HepG2 (cell line): ENCODE measurements around the gene ZNF771. TPM values are rescaled to one million over a fixed set of nuclear protein-coding genes. Genes with fewer than 3 reads are reported as not detected.

Source experiments
- ATM ChIP-seq: fragments of 450-650 bp; IDR thresholded peaks from 2 replicates; pipeline ENCODE4 v1.7.1; 2017; ENCODE audit warnings: mild to moderate bottlenecking, borderline replicate concordance
- ATRX ChIP-seq: sonication (generic); formaldehyde crosslinking; IDR thresholded peaks from 2 replicates; pipeline ENCODE4 v1.4.0; 2020; ENCODE audit warnings: missing genetic modification reagents, borderline replicate concordance
- FOXA1 ChIP-seq, 2 experiments: fragments of 450-650 bp in 1 of 2; sonication (generic) in 1 of 2; formaldehyde crosslinking in 1 of 2; IDR thresholded peaks; 2 replicates each; pipeline versions ENCODE4 v1.4.0 to v1.6.1; 2016 to 2020; ENCODE audit warnings: missing genetic modification reagents in 1 of 2
- HES4 ChIP-seq: sonication (generic); formaldehyde crosslinking; IDR thresholded peaks from 2 replicates; pipeline ENCODE4 v1.9.0; 2021; ENCODE audit warnings: mild to moderate bottlenecking, missing genetic modification reagents, borderline replicate concordance
- HOXA7 ChIP-seq: sonication (generic); formaldehyde crosslinking; IDR thresholded peaks from 2 replicates; pipeline ENCODE4 v1.8.1; 2022; ENCODE audit warnings: mild to moderate bottlenecking, missing genetic modification reagents, moderate library complexity
- KLF13 ChIP-seq: sonication (generic); formaldehyde crosslinking; IDR thresholded peaks from 2 replicates; pipeline ENCODE4 v1.4.0; 2020; ENCODE audit warnings: mild to moderate bottlenecking, missing genetic modification reagents
- MXI1 ChIP-seq: IDR thresholded peaks from 3 replicates; pipeline ENCODE4 v1.6.1; 2012; ENCODE audit warnings: low read depth, low read length, inconsistent platforms, borderline replicate concordance
- PCBP1 ChIP-seq: fragments of 200-400 bp; formaldehyde crosslinking; IDR thresholded peaks from 2 replicates; pipeline ENCODE4 v1.6.1; 2017; ENCODE audit warnings: mild to moderate bottlenecking, low read depth, low read length, borderline replicate concordance
- PHF20 ChIP-seq: sonication (generic); formaldehyde crosslinking; IDR thresholded peaks from 2 replicates; pipeline ENCODE4 v1.5.0; 2020; ENCODE audit warnings: mild to moderate bottlenecking, missing genetic modification reagents
- RFX3 ChIP-seq: IDR thresholded peaks from 2 replicates; pipeline ENCODE4 v1.6.1; 2016; ENCODE audit warnings: missing biosample characterization, missing genetic modification reagents
- SIX4 ChIP-seq: sonication (generic); formaldehyde crosslinking; IDR thresholded peaks from 2 replicates; pipeline ENCODE4 v1.4.0; 2020; ENCODE audit warnings: missing genetic modification reagents
- SMAD9 ChIP-seq: sonication (generic); formaldehyde crosslinking; IDR thresholded peaks from 2 replicates; pipeline ENCODE4 v1.5.1; 2020; ENCODE audit warnings: mild to moderate bottlenecking, missing genetic modification reagents
- SP1 ChIP-seq, 2 experiments: fragments of 450-650 bp in 1 of 2; sonication (generic) in 1 of 2; formaldehyde crosslinking in 1 of 2; IDR thresholded peaks; 2 replicates each; pipeline versions ENCODE4 v1.4.0 to v1.6.1; 2016 to 2020; ENCODE audit warnings: missing genetic modification reagents in 1 of 2
- U2AF2 ChIP-seq: fragments of 200-400 bp; formaldehyde crosslinking; IDR thresholded peaks from 2 replicates; pipeline ENCODE4 v1.6.1; 2017; ENCODE audit warnings: low read depth, mild to moderate bottlenecking, low read length
- ZBTB34 ChIP-seq: sonication (generic); formaldehyde crosslinking; IDR thresholded peaks from 2 replicates; pipeline ENCODE4 v1.8.0; 2022; ENCODE audit warnings: mild to moderate bottlenecking, missing genetic modification reagents
- ZNF274 ChIP-seq: sonication (generic); formaldehyde crosslinking; IDR thresholded peaks from 2 replicates; pipeline ENCODE4 v1.5.1; 2020; ENCODE audit warnings: mild to moderate bottlenecking, missing genetic modification reagents
- ZNF335 ChIP-seq: sonication (generic); formaldehyde crosslinking; IDR thresholded peaks from 2 replicates; pipeline ENCODE4 v1.4.0; 2020; ENCODE audit warnings: missing genetic modification reagents
- ZNF468 ChIP-seq: sonication (generic); formaldehyde crosslinking; IDR thresholded peaks from 2 replicates; pipeline ENCODE4 v1.8.0; 2022; ENCODE audit warnings: mild to moderate bottlenecking, moderate library complexity, missing genetic modification reagents
- ZNF607 ChIP-seq: sonication (generic); formaldehyde crosslinking; IDR thresholded peaks from 2 replicates; pipeline ENCODE4 v1.5.1; 2020; ENCODE audit warnings: missing genetic modification reagents, mild to moderate bottlenecking, borderline replicate concordance
- polyA plus RNA-seq, 8 experiments: library from polyadenylated mRNA; depleted of rRNA in 3 of 8; stranded (reverse) in 7 of 8; unstranded in 1 of 8; fragments of >200 nt; fragmentation: Illumina TruSeq in 4 of 8; extraction: Trizol in 4 of 8; gene quantifications; 2 replicates each; pipeline versions ENCODE4 v1.2.1 to v1.2.3, GENCODE V29; 2011 to 2016; ENCODE audit warnings: low read depth in 4 of 8, missing spikeins in 1 of 8, mixed read lengths in 1 of 8; ENCODE audit not compliant: insufficient read depth in 1 of 8
- total RNA-seq, 5 experiments: library from RNA; depleted of rRNA; stranded (reverse); fragments of >200 nt; fragmentation: Illumina TruSeq; extraction: Trizol; gene quantifications; 2 replicates each; pipeline ENCODE4 v1.2.3, GENCODE V29; 2016; ENCODE audit warnings: low read depth in 1 of 5
- TF ChIP-seq, protein P1 (sequence below): sonication (generic); formaldehyde crosslinking; IDR thresholded peaks from 2 replicates; pipeline ENCODE4 v1.4.0; 2020; ENCODE audit warnings: missing genetic modification reagents, mild to moderate bottlenecking, borderline replicate concordance
- TF ChIP-seq, protein P2 (sequence below): sonication (generic); formaldehyde crosslinking; IDR thresholded peaks from 2 replicates; pipeline ENCODE4 v1.8.1; 2023; ENCODE audit warnings: mild to moderate bottlenecking, inconsistent platforms, moderate library complexity, missing genetic modification reagents, borderline replicate concordance

The ZNF771 gene
- total and polyA plus RNA-seq, 2 of the 13 experiments (the other 11 are each of a cell fraction or from before 2014, with no cell fraction given), result 5.0 to 11.8 TPM

GRCh38 chr16:30445408-30446202 is 38.2 kb downstream of the ZNF771 start, which contains the start of gene SEPHS2 (continued):
- TF ChIP-seq SP1 (IDR thresholded peaks at IDR 0.05), result no peak
- TF ChIP-seq SP1 (CRISPR knock-in tag; IDR thresholded peaks at IDR 0.05), result peak; percentile 44; the same call in 1 of the 2 replicates
- TF ChIP-seq ZNF335 (CRISPR knock-in tag), result 0 out of 2 replicates have a peak, but pooled peaks have one; percentile 45
- TF ChIP-seq, protein P1, sequence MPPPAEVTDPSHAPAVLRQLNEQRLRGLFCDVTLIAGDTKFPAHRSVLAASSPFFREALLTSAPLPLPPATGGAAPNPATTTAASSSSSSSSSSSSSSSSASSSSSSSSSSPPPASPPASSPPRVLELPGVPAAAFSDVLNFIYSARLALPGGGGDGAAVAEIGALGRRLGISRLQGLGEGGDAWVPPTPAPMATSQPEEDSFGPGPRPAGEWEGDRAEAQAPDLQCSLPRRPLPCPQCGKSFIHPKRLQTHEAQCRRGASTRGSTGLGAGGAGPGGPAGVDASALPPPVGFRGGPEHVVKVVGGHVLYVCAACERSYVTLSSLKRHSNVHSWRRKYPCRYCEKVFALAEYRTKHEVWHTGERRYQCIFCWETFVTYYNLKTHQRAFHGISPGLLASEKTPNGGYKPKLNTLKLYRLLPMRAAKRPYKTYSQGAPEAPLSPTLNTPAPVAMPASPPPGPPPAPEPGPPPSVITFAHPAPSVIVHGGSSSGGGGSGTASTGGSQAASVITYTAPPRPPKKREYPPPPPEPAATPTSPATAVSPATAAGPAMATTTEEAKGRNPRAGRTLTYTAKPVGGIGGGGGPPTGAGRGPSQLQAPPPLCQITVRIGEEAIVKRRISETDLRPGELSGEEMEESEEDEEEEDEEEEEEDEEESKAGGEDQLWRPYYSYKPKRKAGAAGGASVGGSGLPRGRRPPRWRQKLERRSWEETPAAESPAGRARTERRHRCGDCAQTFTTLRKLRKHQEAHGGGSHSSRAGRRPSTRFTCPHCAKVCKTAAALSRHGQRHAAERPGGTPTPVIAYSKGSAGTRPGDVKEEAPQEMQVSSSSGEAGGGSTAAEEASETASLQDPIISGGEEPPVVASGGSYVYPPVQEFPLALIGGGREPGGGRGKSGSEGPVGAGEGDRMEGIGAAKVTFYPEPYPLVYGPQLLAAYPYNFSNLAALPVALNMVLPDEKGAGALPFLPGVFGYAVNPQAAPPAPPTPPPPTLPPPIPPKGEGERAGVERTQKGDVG, result 0 out of 2 replicates have a peak, but pooled peaks have one; percentile 48
- no peak for TF ChIP-seq KLF13 (CRISPR knock-in tag)
- TF ChIP-seq ZBTB34 (CRISPR knock-in tag), result 0 out of 2 replicates have a peak, but pooled peaks have one; percentile 41
- TF ChIP-seq HES4, result peak; percentile 72
- no peak; the same call in 1 of the 2 replicates for TF ChIP-seq RFX3 (CRISPR knock-in tag)
- no peak for TF ChIP-seq ZNF468 (CRISPR knock-in tag)
- no peak for TF ChIP-seq U2AF2
- TF ChIP-seq FOXA1 (IDR thresholded peaks at IDR 0.05), result no peak
- peak; percentile 17; the same call in 1 of the 2 replicates for TF ChIP-seq FOXA1 (CRISPR knock-in tag; IDR thresholded peaks at IDR 0.05)
- TF ChIP-seq SMAD9 (CRISPR knock-in tag), result no peak
- TF ChIP-seq MXI1, result peak; percentile 46; the same call in 1 of the 3 replicates
- no peak for TF ChIP-seq ATM
- TF ChIP-seq, protein P2, sequence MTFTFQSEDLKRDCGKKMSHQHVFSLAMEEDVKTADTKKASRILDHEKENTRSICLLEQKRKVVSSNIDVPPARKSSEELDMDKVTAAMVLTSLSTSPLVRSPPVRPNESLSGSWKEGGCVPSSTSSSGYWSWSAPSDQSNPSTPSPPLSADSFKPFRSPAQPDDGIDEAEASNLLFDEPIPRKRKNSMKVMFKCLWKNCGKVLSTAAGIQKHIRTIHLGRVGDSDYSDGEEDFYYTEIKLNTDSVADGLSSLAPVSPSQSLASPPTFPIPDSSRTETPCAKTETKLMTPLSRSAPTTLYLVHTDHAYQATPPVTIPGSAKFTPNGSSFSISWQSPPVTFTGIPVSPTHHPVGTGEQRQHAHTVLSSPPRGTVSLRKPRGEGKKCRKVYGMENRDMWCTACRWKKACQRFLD (CRISPR knock-in tag), result no peak
- peak; percentile 51; the same call in 1 of the 2 replicates for TF ChIP-seq SIX4 (CRISPR knock-in tag)
- no peak for TF ChIP-seq HOXA7 (CRISPR knock-in tag)
- peak; percentile 26; the same call in 1 of the 2 replicates for TF ChIP-seq PHF20 (CRISPR knock-in tag)
- peak; percentile 74; the same call in 1 of the 2 replicates for TF ChIP-seq ZNF607 (CRISPR knock-in tag)
- no peak for TF ChIP-seq ZNF274
- no peak for TF ChIP-seq ATRX (CRISPR knock-in tag)
- no peak for TF ChIP-seq PCBP1
